Right renal pelvis (tissue), 4 donors: Measurements from ENCODE around the gene CLCN7. TPM values are rescaled to one million over a fixed set of nuclear protein-coding genes. Genes with fewer than 3 reads are reported as not detected.

ENCODE experiments used
- DNase-seq, 4 donors: peaks; one replicate each; pipeline ENCODE4 v3.0.0-alpha.2; 2013; ENCODE audit warnings: low read depth in 4 of 4, low spot score in 3 of 4, missing footprints in 1 of 4
- polyA plus RNA-seq, 4 donors: library from polyadenylated mRNA; unstranded; fragments of 120-200 nt; gene quantifications; one replicate each; pipeline ENCODE4 v1.2.1, GENCODE V29; 2013; ENCODE audit not compliant: insufficient read length in 4 of 4

CLCN7 gene
- polyA plus RNA-seq, 4 donors: 43.4 to 62.1 (median 48.6) TPM

GRCh38 chr16:1412847-1413246 is 62.0 kb downstream of the CLCN7 start:
- DNase-seq: no peak

GRCh38 chr16:1408171-1408837 is 66.5 kb downstream of the CLCN7 start:
- peak; percentile 75 to 86 (median 80) for DNase-seq

- DNase-seq: no peak
Measured at GRCh38 chr16:1407753-1408152, 67.1 kb downstream of the CLCN7 start.

DNA sequence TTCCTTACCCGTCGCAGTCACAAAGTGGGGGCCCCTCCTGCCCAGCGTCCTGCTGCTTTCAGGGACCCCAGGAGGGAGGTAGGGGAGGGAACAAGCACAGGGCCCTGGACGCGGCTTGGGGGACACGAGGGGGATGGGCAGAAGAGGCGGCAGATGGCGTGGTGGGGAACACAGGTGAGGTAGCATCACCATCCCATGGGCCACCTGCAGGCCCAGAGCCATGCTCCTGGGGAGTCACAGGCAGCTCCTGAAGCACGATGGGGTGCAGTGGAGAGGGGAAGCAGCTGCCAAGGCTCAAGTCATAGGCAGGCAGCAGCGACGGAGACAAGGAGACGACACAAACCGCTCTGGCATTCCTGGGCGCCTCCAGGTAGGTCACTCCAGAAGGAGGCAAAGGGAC is 71.1 kb downstream of the CLCN7 start:
- no peak for DNase-seq

- DNase-seq: no peak
Measured at GRCh38 chr16:1403036-1403435, 71.8 kb downstream of the CLCN7 start.

- no peak for DNase-seq
Measured at GRCh38 chr16:1401758-1402154, 73.1 kb downstream of the CLCN7 start.

DNA sequence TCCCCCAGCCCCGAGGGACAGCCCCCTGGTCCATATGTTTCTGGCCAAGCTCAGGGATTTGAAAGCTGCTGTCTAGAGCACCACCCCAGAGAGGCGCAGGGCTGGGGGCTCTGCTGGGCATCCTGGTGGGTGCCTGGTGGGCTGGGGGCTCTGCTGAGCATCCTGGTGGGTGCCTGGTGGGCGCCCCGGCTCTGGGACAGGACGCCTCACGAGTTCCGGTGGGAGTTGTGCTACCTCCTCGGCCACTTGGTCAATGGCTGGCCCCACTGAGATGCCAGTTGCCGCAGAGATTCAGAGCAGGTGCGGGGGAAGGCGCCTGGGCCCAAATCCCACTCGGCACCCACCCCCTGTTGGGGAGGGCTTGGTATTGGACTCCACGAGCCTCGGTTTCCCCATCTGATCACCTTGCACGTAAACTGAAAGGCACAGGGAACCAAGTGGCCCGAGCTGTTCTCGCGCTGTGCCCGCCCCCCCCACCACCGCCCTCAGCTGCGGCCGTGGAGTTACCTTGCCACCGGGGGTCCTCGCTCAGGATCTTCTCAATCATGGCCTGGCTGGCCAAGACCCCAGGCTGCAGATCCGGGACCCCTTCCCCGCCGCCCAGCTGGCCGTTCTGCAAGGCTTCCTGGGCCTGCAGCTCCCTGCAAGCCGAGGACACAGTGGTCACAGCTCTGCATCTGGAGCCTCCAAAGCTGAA is 73.6 kb downstream of the CLCN7 start:
- no peak for DNase-seq

DNA sequence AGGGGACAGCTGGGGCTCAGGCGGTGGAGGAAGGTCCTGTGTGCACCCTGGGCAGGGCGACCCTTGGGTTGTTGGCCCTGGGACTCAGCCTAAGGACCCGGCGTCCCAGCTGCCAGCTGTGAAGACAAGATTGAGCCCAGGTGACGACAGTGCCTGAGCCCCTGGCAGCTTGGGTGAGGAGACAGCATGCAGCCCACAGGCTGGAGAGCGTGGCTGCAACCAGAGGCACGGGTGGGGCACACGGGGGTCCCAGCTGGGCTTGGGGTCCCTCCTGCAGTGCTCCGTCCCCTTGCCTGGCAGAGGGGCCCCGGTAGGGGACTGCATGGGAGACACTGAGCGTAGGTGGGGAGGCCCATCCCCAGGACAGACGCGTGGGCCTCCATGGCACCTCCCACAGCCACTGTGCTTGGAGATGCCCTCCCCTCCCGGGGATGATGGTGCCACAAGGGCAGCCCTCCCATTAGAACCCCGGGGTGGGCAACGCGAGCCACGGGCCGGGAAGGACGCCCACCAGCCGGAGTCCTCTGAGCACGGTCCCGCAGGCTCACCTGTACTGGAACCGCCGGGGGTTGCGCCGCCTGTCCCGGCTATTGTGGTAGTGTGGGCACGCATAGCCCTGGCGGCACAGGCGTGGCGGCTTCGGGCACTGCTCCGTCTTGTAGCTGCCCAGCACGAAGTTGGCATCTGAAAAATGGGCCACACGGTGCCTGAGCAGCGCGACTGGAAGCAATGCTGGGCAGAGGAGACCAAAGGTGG is 75.8 kb downstream of the CLCN7 start:
- no peak for DNase-seq

- DNase-seq: no peak
Measured at GRCh38 chr16:1398351-1398750, 76.5 kb downstream of the CLCN7 start.

GRCh38 chr16:1397779-1398178 is 77.0 kb downstream of the CLCN7 start:
- DNase-seq: no peak

DNA sequence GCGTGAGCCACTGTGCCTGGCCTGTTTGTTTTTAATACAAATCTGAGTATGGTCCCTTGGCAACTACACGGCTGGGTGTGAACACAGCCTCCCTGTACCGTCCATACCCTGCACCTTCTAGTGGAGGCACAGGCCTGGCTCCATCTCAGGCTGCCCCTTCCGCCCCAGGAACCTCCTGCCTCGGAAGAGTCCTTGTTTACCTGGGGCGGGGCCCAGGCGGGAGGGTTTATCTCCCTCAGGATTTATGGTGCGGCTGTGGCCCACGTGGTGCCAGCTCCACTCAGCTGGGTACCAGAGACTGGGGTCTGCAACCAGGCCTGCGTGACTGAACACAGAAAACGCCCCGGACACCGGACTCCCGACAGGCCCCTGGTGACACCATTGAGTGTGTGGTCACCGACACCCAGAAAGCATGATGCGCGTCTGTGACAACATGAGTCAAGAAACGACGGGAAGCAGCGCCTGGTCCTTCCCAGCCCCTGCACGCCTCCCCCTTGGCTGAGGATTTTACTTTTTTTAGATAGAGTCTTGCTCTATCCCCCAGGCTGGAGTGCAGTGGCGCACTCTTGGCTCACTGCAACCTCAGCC is 79.3 kb downstream of the CLCN7 start:
- DNase-seq: no peak

Other genes starting within 250 kb of the CLCN7 start
- gene TPSG1, start 249.8 kb downstream of the CLCN7 start, polyA plus RNA-seq: 1 to 10 TPM in 2 of 4 donors, under 1 TPM in 2; 0.47 to 1.6 (median 0.90) TPM
- gene TPSB2, start 244.8 kb downstream of the CLCN7 start, polyA plus RNA-seq: under 1 TPM in 1 of 4 donors, not detected in 3; 0.16 TPM
- gene TPSAB1, start 234.3 kb downstream of the CLCN7 start, polyA plus RNA-seq: under 1 TPM in 3 of 4 donors, not detected in 1; 0.09 to 0.36 (median 0.25) TPM
- gene TPSD1, start 219.0 kb downstream of the CLCN7 start, polyA plus RNA-seq: under 1 TPM in 1 of 4 donors, not detected in 3; 0.55 TPM
- gene UBE2I, start 165.4 kb downstream of the CLCN7 start, polyA plus RNA-seq: 100 to 1,000 TPM; 169 to 186 (median 176) TPM
- gene BAIAP3, start 141.4 kb downstream of the CLCN7 start, polyA plus RNA-seq: 1 to 10 TPM; 3.9 to 8.5 (median 4.7) TPM
- 10 to 100 TPM; 37.9 to 62.9 (median 46.1) TPM for gene TSR3, start 123.2 kb downstream of the CLCN7 start, polyA plus RNA-seq
- 10 to 100 TPM; 57.3 to 69.5 (median 60.3) TPM for gene GNPTG, start 123.1 kb downstream of the CLCN7 start, polyA plus RNA-seq
- 10 to 100 TPM; 14.2 to 21.1 (median 17.0) TPM for gene UNKL, start 60.3 kb downstream of the CLCN7 start, polyA plus RNA-seq
- 10 to 100 TPM; 12.5 to 18.3 (median 14.8) TPM for gene UQCC4, start 54.3 kb downstream of the CLCN7 start, polyA plus RNA-seq
- gene PERCC1, start 44.0 kb downstream of the CLCN7 start, polyA plus RNA-seq: under 1 TPM in 1 of 4 donors, not detected in 3; 0.26 TPM
- 1 to 10 TPM; 2.2 to 3.5 (median 2.7) TPM for gene CCDC154, start 30.5 kb downstream of the CLCN7 start, polyA plus RNA-seq
- gene PTX4, start 13.9 kb upstream of the CLCN7 start, polyA plus RNA-seq: under 1 TPM in 1 of 4 donors, not detected in 3; 0.04 TPM
- gene TELO2, start 18.3 kb upstream of the CLCN7 start, polyA plus RNA-seq: 10 to 100 TPM; 25.9 to 48.7 (median 30.5) TPM
- 10 to 100 TPM; 18.8 to 28.5 (median 20.6) TPM for gene TMEM204, start 58.6 kb upstream of the CLCN7 start, polyA plus RNA-seq
- gene IFT140, start 137.0 kb upstream of the CLCN7 start, polyA plus RNA-seq: 10 to 100 TPM; 37.3 to 43.5 (median 39.3) TPM
- 10 to 100 TPM; 16.8 to 21.2 (median 19.0) TPM for gene CRAMP1, start 137.3 kb upstream of the CLCN7 start, polyA plus RNA-seq
- gene JPT2, start 203.3 kb upstream of the CLCN7 start, polyA plus RNA-seq: 10 to 100 TPM; 76.4 to 95.3 (median 82.2) TPM
- gene MAPK8IP3, start 231.2 kb upstream of the CLCN7 start, polyA plus RNA-seq: 10 to 100 TPM; 38.7 to 54.3 (median 49.1) TPM